B cell (primary cell): Measurements from ENCODE around the gene CTCFL.

ENCODE experiments used
- CTCF ChIP-seq: fragments of 200-600 bp; IDR thresholded peaks from one replicate; pipeline ENCODE4 v1.8.0; 2022; ENCODE audit warnings: antibody characterized with exemption, mild to moderate bottlenecking
- EZH2 ChIP-seq: IDR thresholded peaks from 2 replicates; pipeline ENCODE4 v1.6.1; 2012; ENCODE audit warnings: borderline replicate concordance, low read depth, mild to moderate bottlenecking, moderate library complexity, low read length; ENCODE audit not compliant: insufficient read depth, poor library complexity, severe bottlenecking

- TF ChIP-seq CTCF, result no peak
- no peak for TF ChIP-seq EZH2
Measured at GRCh38 chr20:57561356-57562279, 36.7 kb upstream of the CTCFL start.
